GM18498 (cell line): ENCODE data around the gene CALB2.
A peak's percentile ranks its signal among the peaks of the same experiment; 100 is the strongest.

Source experiments
- ATAC-seq: cut with Tn5 transposase; IDR thresholded peaks from one replicate; pipeline ENCODE4 v1.9.1; 2021; ENCODE audit warnings: mild to moderate bottlenecking, moderate library complexity; ENCODE audit not compliant: unreplicated experiment

The CALB2 gene

GRCh38 chr16:71424626-71425025 is 66.1 kb downstream of the CALB2 start:
- no peak for ATAC-seq

- ATAC-seq, result no peak
These were observed 67.2 kb downstream of the CALB2 start for GRCh38 chr16:71425746-71426068.

DNA sequence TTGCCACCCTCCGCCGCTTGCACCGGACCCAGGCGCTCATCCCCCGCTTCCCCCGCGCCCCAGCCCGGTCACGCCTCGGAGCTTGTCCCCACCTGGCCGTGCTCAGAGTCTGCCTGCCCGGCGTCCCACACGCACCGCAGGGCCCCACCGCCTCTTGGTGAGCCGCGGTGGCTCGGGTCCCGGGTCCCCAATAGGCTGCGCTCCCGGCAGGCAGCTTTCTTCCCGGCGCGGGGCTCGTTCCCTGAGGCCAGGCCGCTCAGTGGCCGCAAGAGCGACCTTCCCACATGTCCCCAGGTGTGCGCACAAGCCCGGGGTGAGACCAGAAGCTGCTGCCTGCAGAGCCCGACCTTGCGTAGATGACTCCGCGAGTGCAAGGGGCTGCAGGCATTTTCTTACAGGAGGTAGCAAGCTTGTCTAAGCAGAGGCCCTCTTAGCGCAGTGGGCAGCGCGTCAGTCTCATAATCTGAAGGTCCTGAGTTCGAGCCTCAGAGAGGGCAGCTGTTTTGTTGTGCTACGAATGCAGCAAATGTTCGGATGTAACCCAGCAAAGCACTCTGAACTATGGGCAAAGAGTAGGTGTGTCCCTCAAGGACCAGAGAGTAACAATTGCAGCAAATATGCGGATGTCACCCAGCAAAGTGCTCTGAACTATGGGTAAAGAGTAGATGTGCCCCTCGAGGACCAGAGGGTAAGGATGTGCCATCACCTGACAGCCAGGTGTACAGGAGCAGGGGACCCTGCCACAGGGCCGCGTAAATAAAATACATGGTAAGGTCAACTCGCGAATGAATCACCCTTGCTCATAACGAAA is 67.8 kb downstream of the CALB2 start:
- ATAC-seq, result peak; percentile 68

DNA sequence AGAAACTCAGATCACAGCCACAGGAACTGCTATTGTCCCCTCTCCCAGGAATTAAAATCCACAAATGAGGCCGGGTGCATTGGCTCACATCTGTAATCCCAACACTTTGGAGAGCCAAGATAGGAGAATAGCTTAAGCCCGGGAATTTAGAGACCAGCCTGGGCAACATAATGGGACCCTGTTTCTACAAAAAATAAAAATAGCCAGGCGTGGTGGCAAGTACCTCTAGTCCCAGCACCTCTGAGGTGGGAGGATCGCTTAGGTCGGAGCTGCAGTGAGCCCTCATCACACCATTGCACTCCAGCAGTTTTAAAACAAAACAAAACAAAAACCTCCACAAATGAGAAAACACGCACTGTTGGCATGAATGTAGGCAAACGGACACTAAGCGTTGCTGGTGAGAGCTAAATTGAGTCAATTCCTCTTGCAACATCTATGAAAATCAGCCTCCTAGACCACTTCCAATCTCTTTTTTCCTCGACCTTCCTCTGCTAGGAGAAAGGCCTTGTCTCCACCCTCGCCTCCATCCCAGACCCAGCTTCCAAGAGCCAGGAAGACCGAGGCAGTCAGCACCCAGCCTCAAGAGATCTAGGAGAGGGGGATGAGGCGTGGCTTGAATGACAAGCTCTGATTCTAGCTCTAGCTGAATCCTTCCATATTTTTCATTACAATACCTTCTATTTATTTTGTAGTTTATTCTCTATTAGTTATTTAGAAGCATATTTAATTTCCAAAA is 68.5 kb downstream of the CALB2 start:
- no peak for ATAC-seq

DNA sequence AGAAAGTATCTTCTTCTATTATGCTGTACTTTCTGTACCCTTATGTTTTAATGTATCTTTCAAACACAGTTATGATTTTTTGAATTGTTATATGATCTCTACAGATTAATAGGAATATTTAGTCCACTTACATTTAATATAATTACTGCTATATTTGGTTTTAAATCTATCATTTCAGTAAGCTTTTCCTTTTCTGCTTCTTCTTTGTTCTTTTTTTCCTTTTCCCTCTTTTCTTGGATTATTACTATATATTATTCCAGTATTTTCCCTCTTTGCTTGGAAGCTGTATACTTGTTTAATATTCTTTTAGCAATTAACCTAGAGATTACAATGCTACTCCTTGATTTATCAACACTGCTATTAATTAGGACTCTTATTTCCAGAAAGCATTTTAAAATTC is 69.9 kb downstream of the CALB2 start:
- no peak for ATAC-seq

GRCh38 chr16:71428883-71429282 is 70.4 kb downstream of the CALB2 start:
- ATAC-seq, result no peak

DNA sequence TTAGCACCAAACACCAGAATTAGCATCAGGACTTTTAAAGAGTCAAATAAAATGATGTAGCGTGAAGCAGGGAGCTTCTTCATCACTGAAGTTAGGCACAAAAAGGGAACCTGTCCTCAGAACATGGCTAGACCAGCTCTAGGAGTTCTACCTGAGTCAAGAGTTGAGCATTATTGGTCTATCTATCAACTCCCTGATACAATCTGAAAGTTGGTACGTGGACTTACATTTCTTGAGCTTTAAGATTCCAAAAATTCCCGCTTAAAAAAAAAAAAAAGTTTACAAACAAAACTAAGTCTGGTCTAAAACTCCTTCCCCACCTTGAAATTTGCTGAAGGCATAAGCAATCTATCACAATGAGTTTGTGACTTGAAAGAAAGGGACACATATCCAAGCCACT is 71.1 kb downstream of the CALB2 start:
- no peak for ATAC-seq

DNA sequence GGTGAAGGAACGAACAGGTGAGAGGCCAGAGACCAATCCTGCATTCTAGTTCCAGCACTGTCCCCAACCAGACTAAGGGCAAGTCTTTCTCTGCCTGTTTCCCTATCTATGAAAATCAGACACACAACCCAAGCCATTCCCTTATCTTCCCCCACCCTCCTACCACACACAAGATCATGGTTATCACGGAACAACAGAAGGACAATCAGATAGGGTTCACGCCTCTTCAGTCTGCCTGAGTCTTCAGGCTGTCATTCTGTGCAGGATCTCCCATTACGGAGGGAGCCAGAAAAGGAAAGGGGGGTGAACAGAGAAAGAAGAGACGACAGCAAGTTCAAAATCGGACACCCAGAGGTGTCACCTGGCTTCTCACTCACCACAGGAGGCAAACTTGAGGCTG is 72.2 kb downstream of the CALB2 start:
- no peak for ATAC-seq

GRCh38 chr16:71431176-71431575 is 72.7 kb downstream of the CALB2 start:
- no peak for ATAC-seq

GRCh38 chr16:71431991-71432390 is 73.5 kb downstream of the CALB2 start:
- ATAC-seq, result no peak

- ATAC-seq, result no peak
These were observed 74.4 kb downstream of the CALB2 start for GRCh38 chr16:71432906-71433305.

GRCh38 chr16:71436473-71436872 is 78.0 kb downstream of the CALB2 start:
- no peak for ATAC-seq

- ATAC-seq, result no peak
These were observed 81.0 kb downstream of the CALB2 start for GRCh38 chr16:71439523-71439922.
